Keratinocyte (primary cell): ENCODE results near the gene ACOT7.

Experiments used
- CTCF ChIP-seq, 3 experiments: IDR thresholded peaks in 1 of 3; conservative IDR thresholded peaks in 1 of 3; optimal IDR thresholded peaks in 1 of 3; 2 replicates in 2 of 3; 3 replicates in 1 of 3; pipeline versions ENCODE3 to v1.5.1; 2011; ENCODE audit warnings: low read length in 3 of 3, mild to moderate bottlenecking in 3 of 3, moderate library complexity in 2 of 3, control low read depth in 1 of 3, inconsistent platforms in 1 of 3; ENCODE audit not compliant: insufficient read depth in 2 of 3; ENCODE audit errors: extremely low read depth in 1 of 3
- EZH2 ChIP-seq: IDR thresholded peaks from one replicate; pipeline ENCODE4 v1.6.1; 2012; ENCODE audit warnings: inconsistent platforms, mild to moderate bottlenecking, low read length, moderate library complexity

GRCh38 chr1:6279613-6280383 lies 113.8 kb downstream of the ACOT7 start:
- TF ChIP-seq CTCF (optimal IDR thresholded peaks at IDR 0.05 in 1 of 3, IDR thresholded peaks at IDR 0.05 in 1 of 3, conservative IDR thresholded peaks at IDR 0.05 in 1 of 3; ENCODE audit: extremely low read depth in 1 of 3, insufficient read depth in 2 of 3, low read length in 3 of 3) (no peak), EZH2 (no peak)
